Measurements from ENCODE around the gene LHFPL6. TPM values are rescaled to one million over a fixed set of nuclear protein-coding genes. Genes with fewer than 3 reads are reported as not detected.

LHFPL6 gene
- total RNA-seq, 1 donor from 2014 or later = 38.5 TPM

GRCh38 chr13:39559847-39560246, 43.1 kb downstream of the LHFPL6 start:
- no peaks in the 10 kb centered on the region for H3K27me3 Mint-ChIP-seq (ENCODE audit: unreplicated experiment)
- TF ChIP-seq CTCF (IDR thresholded peaks at IDR 0.05; ENCODE audit: unreplicated experiment) = no peak

GRCh38 chr13:39557285-39557955, 45.6 kb downstream of the LHFPL6 start:
- H3K36me3 Mint-ChIP-seq (ENCODE audit: low read depth, unreplicated experiment) = peaks cover 17% of the 10 kb centered on the region
- no peak for TF ChIP-seq CTCF (IDR thresholded peaks at IDR 0.05; ENCODE audit: unreplicated experiment)
- peak overlapping the region; percentile 48 for H3K4me3 Mint-ChIP-seq (ENCODE audit: unreplicated experiment)
- no peaks in the 10 kb centered on the region for H3K9me3 Mint-ChIP-seq (ENCODE audit: unreplicated experiment)
- H3K27ac Mint-ChIP-seq (ENCODE audit: unreplicated experiment) = peak overlapping the region; percentile 54
- H3K4me1 Mint-ChIP-seq (ENCODE audit: unreplicated experiment) = no peaks in the 10 kb centered on the region
- H3K27me3 Mint-ChIP-seq (ENCODE audit: unreplicated experiment) = no peaks in the 10 kb centered on the region
- DNase-seq (ENCODE audit: low spot score) = no peak

More at GRCh38 chr13:39559847-39560246, 43.1 kb downstream of the LHFPL6 start:
- H3K4me1 Mint-ChIP-seq (ENCODE audit: unreplicated experiment) = no peaks in the 10 kb centered on the region
- no peaks in the 10 kb centered on the region for H3K9me3 Mint-ChIP-seq (ENCODE audit: unreplicated experiment)
- no peak overlapping the region for H3K4me3 Mint-ChIP-seq (ENCODE audit: unreplicated experiment)
- no peak overlapping the region for H3K27ac Mint-ChIP-seq (ENCODE audit: unreplicated experiment)
- no peak for DNase-seq (ENCODE audit: low spot score)
- peaks cover 17% of the 10 kb centered on the region for H3K36me3 Mint-ChIP-seq (ENCODE audit: low read depth, unreplicated experiment)

DNA sequence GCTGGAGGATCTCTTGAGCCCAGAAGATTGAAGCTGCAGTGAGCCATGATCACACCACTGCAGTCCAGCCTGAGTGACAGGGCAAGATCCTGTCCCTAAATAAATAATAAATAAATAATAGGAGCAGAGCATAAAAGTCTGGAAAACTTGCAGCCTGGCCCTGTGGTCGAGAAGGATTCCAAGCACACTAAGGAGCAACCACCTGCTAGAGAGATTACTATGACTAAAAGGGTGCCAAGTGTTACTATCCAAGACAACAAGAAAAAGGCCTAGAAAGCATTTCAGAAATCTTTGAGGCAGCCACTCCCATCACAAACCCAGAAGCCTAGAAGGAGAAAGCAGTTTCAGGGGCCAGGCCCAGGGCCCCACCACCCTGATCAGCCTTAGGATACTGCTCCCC, 46.1 kb downstream of the LHFPL6 start:
- Mint-ChIP-seq H3K9me3 (ENCODE audit: unreplicated experiment) (no peaks in the 10 kb centered on the region), H3K27me3 (ENCODE audit: unreplicated experiment) (no peaks in the 10 kb centered on the region), H3K4me3 (ENCODE audit: unreplicated experiment) (no peak overlapping the region), H3K36me3 (ENCODE audit: low read depth, unreplicated experiment) (peaks cover 17% of the 10 kb centered on the region), H3K4me1 (ENCODE audit: unreplicated experiment) (no peaks in the 10 kb centered on the region), H3K27ac (ENCODE audit: unreplicated experiment) (no peak overlapping the region)
- TF ChIP-seq CTCF (IDR thresholded peaks at IDR 0.05; ENCODE audit: unreplicated experiment) = no peak
- DNase-seq (ENCODE audit: low spot score) = no peak

DNA sequence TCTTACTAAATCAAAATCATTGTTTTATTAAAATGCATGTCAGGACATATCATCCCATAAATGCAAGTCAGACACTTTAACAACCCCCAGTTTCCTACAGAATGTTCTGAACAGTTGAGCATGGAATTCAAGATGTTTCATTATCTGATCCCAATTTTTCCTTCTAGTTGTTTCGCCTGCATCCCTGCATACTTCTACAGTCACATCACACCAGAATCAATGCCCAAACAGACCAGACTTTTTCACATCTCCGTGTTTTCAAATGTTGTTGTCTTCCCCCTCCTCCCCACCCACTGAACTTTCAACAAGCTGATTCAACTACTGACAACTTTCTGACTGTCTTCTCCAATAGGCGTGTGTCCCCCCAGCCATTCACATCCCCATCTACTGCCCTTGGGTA, 48.6 kb downstream of the LHFPL6 start:
- H3K36me3 Mint-ChIP-seq (ENCODE audit: low read depth, unreplicated experiment) = peaks cover 12% of the 10 kb centered on the region
- H3K9me3 Mint-ChIP-seq (ENCODE audit: unreplicated experiment) = no peaks in the 10 kb centered on the region
- TF ChIP-seq CTCF (IDR thresholded peaks at IDR 0.05; ENCODE audit: unreplicated experiment) = no peak
- DNase-seq (ENCODE audit: low spot score) = no peak
- no peaks in the 10 kb centered on the region for H3K27me3 Mint-ChIP-seq (ENCODE audit: unreplicated experiment)
- H3K27ac Mint-ChIP-seq (ENCODE audit: unreplicated experiment) = no peak overlapping the region
- no peaks in the 10 kb centered on the region for H3K4me1 Mint-ChIP-seq (ENCODE audit: unreplicated experiment)
- H3K4me3 Mint-ChIP-seq (ENCODE audit: unreplicated experiment) = no peak overlapping the region

DNA sequence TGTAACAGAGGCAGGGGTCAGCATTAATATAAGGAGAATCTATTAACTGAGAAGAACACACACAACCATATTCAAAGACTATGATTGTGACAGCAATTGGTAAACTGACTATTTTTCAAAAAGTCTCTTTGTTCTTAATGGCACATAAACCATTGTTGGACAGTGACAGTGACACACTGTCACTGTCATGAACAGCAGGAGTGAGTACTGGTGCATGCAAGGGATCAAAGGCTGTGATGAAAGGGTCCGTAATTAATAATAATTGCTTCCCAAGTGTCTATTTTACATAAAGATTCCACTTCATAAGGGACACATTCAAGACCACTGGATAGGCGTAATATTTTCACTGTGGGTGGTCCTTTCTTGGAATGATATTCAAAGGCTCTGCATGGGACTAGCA, 50.7 kb downstream of the LHFPL6 start:
- Mint-ChIP-seq H3K36me3 (ENCODE audit: low read depth, unreplicated experiment) (peaks cover 3% of the 10 kb centered on the region), H3K27me3 (ENCODE audit: unreplicated experiment) (no peaks in the 10 kb centered on the region), H3K9me3 (ENCODE audit: unreplicated experiment) (no peaks in the 10 kb centered on the region), H3K4me3 (ENCODE audit: unreplicated experiment) (no peak overlapping the region), H3K27ac (ENCODE audit: unreplicated experiment) (no peak overlapping the region), H3K4me1 (ENCODE audit: unreplicated experiment) (peaks cover under 1% of the 10 kb centered on the region)
- no peak for TF ChIP-seq CTCF (IDR thresholded peaks at IDR 0.05; ENCODE audit: unreplicated experiment)
- no peak for DNase-seq (ENCODE audit: low spot score)
